HepG2 (cell line): ENCODE results near the gene FKBP8. TPM values are rescaled to one million over a fixed set of nuclear protein-coding genes. Genes with fewer than 3 reads are reported as not detected.

Experiments used
- BRD4 ChIP-seq: sonication (generic); formaldehyde crosslinking; IDR thresholded peaks from 2 replicates; pipeline ENCODE4 v1.4.0; 2020; ENCODE audit warnings: missing genetic modification reagents
- DNMT1 ChIP-seq: sonication (generic); formaldehyde crosslinking; IDR thresholded peaks from 2 replicates; pipeline ENCODE4 v1.5.1; 2020; ENCODE audit warnings: mild to moderate bottlenecking, missing genetic modification reagents
- KAT8 ChIP-seq: IDR thresholded peaks from 2 replicates; pipeline ENCODE4 v1.6.1; 2016; ENCODE audit warnings: missing genetic modification reagents, missing compliant biosample characterization
- MIER2 ChIP-seq: IDR thresholded peaks from 2 replicates; pipeline ENCODE4 v1.6.1; 2016; ENCODE audit warnings: missing biosample characterization, missing genetic modification reagents
- MYC ChIP-seq: sonication (generic); formaldehyde crosslinking; IDR thresholded peaks from 2 replicates; pipeline ENCODE4 v1.9.0; 2021; ENCODE audit warnings: missing genetic modification reagents, borderline replicate concordance
- POGZ ChIP-seq: sonication (generic); formaldehyde crosslinking; IDR thresholded peaks from 2 replicates; pipeline ENCODE4 v1.4.0; 2020; ENCODE audit warnings: mild to moderate bottlenecking, missing genetic modification reagents
- RBM39 ChIP-seq: fragments of 200-400 bp; formaldehyde crosslinking; IDR thresholded peaks from one replicate; pipeline ENCODE4 v1.6.1; 2018; ENCODE audit warnings: antibody characterized with exemption, mild to moderate bottlenecking, low read depth, low read length; ENCODE audit not compliant: poor library complexity, severe bottlenecking
- TRIM22 ChIP-seq: fragments of 450-650 bp; IDR thresholded peaks from 2 replicates; pipeline ENCODE4 v1.6.1; 2017
- ZBED4 ChIP-seq: sonication (generic); formaldehyde crosslinking; IDR thresholded peaks from 2 replicates; pipeline ENCODE4 v1.4.0; 2020; ENCODE audit warnings: missing genetic modification reagents, borderline replicate concordance
- ZFP36L2 ChIP-seq: sonication (generic); formaldehyde crosslinking; IDR thresholded peaks from 2 replicates; pipeline ENCODE4 v1.4.0; 2020; ENCODE audit warnings: missing genetic modification reagents
- ZNF234 ChIP-seq: sonication (generic); formaldehyde crosslinking; conservative IDR thresholded peaks from 2 replicates; pipeline ENCODE4 v1.5.1; 2020; ENCODE audit warnings: mild to moderate bottlenecking, missing genetic modification reagents
- ZNF263 ChIP-seq: sonication (generic); formaldehyde crosslinking; IDR thresholded peaks from 2 replicates; pipeline ENCODE4 v1.4.0; 2020; ENCODE audit warnings: missing genetic modification reagents
- ZNF430 ChIP-seq: sonication (generic); formaldehyde crosslinking; IDR thresholded peaks from 2 replicates; pipeline ENCODE4 v1.9.0; 2021; ENCODE audit warnings: mild to moderate bottlenecking, missing genetic modification reagents
- ZNF747 ChIP-seq: sonication (generic); formaldehyde crosslinking; IDR thresholded peaks from 2 replicates; pipeline ENCODE4 v1.8.1; 2023; ENCODE audit warnings: missing genetic modification reagents, mild to moderate bottlenecking, borderline replicate concordance
- ZNF761 ChIP-seq: sonication (generic); formaldehyde crosslinking; conservative IDR thresholded peaks from 2 replicates; pipeline ENCODE4 v1.4.0; 2020; ENCODE audit warnings: mild to moderate bottlenecking, missing genetic modification reagents
- ZSCAN12 ChIP-seq: sonication (generic); formaldehyde crosslinking; IDR thresholded peaks from 2 replicates; pipeline ENCODE4 v1.9.0; 2021; ENCODE audit warnings: mild to moderate bottlenecking, missing genetic modification reagents
- polyA plus RNA-seq, 8 experiments: library from polyadenylated mRNA; depleted of rRNA in 3 of 8; stranded (reverse) in 7 of 8; unstranded in 1 of 8; fragments of >200 nt; fragmentation: Illumina TruSeq in 4 of 8; extraction: Trizol in 4 of 8; gene quantifications; 2 replicates each; pipeline versions ENCODE4 v1.2.1 to v1.2.3, GENCODE V29; 2011 to 2016; ENCODE audit warnings: low read depth in 4 of 8, missing spikeins in 1 of 8, mixed read lengths in 1 of 8; ENCODE audit not compliant: insufficient read depth in 1 of 8
- total RNA-seq, 5 experiments: library from RNA; depleted of rRNA; stranded (reverse); fragments of >200 nt; fragmentation: Illumina TruSeq; extraction: Trizol; gene quantifications; 2 replicates each; pipeline ENCODE4 v1.2.3, GENCODE V29; 2016; ENCODE audit warnings: low read depth in 1 of 5
- TF ChIP-seq, protein P1 (sequence below): sonication (generic); formaldehyde crosslinking; IDR thresholded peaks from 2 replicates; pipeline ENCODE4 v1.5.0; 2020; ENCODE audit warnings: missing genetic modification reagents
- TF ChIP-seq, protein P2 (sequence below): sonication (generic); formaldehyde crosslinking; IDR thresholded peaks from 2 replicates; pipeline ENCODE4 v1.5.0; 2020; ENCODE audit warnings: mild to moderate bottlenecking, missing genetic modification reagents, borderline replicate concordance

The FKBP8 gene
- total and polyA plus RNA-seq, 2 of the 13 experiments (the other 11 are each of a cell fraction or from before 2014, with no cell fraction given), result 81.7 to 93.9 TPM

- no peak for TF ChIP-seq ZBED4 (CRISPR knock-in tag)
- peak; percentile 96 for TF ChIP-seq ZSCAN12 (CRISPR knock-in tag)
- TF ChIP-seq ZNF263 (CRISPR knock-in tag), result peak; percentile 72
- no peak for TF ChIP-seq TRIM22
- TF ChIP-seq POGZ (CRISPR knock-in tag), result no peak
- TF ChIP-seq BRD4, result peak; percentile 76; the same call in 1 of the 2 replicates
- no peak; the same call in 1 of the 2 replicates for TF ChIP-seq ZNF761 (CRISPR knock-in tag)
- TF ChIP-seq, protein P1, sequence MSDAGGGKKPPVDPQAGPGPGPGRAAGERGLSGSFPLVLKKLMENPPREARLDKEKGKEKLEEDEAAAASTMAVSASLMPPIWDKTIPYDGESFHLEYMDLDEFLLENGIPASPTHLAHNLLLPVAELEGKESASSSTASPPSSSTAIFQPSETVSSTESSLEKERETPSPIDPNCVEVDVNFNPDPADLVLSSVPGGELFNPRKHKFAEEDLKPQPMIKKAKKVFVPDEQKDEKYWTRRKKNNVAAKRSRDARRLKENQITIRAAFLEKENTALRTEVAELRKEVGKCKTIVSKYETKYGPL (CRISPR knock-in tag), result peak; percentile 85; the same call in 1 of the 2 replicates
- TF ChIP-seq MIER2 (CRISPR knock-in tag), result no peak
- TF ChIP-seq ZNF430 (CRISPR knock-in tag), result peak; percentile 93; the same call in 1 of the 2 replicates
- TF ChIP-seq MYC (CRISPR knock-in tag), result peak; percentile 96
- peak; percentile 92; the same call in 1 of the 2 replicates for TF ChIP-seq DNMT1
- TF ChIP-seq ZFP36L2 (CRISPR knock-in tag), result no peak
- TF ChIP-seq KAT8 (CRISPR knock-in tag), result no peak; the same call in 1 of the 2 replicates
- TF ChIP-seq, protein P2, sequence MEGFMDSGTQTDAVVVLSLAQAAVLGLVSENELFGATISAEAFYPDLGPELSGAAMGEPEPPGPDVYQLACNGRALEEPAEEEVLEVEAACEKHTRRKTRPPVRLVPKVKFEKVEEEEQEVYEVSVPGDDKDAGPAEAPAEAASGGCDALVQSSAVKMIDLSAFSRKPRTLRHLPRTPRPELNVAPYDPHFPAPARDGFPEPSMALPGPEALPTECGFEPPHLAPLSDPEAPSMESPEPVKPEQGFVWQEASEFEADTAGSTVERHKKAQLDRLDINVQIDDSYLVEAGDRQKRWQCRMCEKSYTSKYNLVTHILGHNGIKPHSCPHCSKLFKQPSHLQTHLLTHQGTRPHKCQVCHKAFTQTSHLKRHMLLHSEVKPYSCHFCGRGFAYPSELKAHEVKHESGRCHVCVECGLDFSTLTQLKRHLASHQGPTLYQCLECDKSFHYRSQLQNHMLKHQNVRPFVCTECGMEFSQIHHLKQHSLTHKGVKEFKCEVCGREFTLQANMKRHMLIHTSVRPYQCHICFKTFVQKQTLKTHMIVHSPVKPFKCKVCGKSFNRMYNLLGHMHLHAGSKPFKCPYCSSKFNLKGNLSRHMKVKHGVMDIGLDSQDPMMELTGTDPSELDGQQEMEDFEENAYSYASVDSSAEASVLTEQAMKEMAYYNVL (CRISPR knock-in tag), result no peak
- peak; percentile 85 for TF ChIP-seq ZNF747 (CRISPR knock-in tag)
- TF ChIP-seq ZNF234 (CRISPR knock-in tag), result peak; percentile 98
- TF ChIP-seq RBM39, result no peak
These were observed 46.3 kb upstream of the FKBP8 start (continued) for GRCh38 chr19:18589380-18590272.
